Mesothelial cell of epicardium (in vitro differentiated cells): ENCODE data around the gene BNC2. TPM values are rescaled to one million over a fixed set of nuclear protein-coding genes. Genes with fewer than 3 reads are reported as not detected.
"Not testable (repeated sequence)": the region's sequence is repeated elsewhere in the genome, so short reads cannot be mapped to it uniquely, and the experiment has no call there.

Experiments used
- DNase-seq, 2 experiments: peaks; one replicate each; pipeline ENCODE4 v3.0.0; 2021; ENCODE audit warnings: low spot score in 2 of 2; ENCODE audit not compliant: unreplicated experiment in 2 of 2
- H3K27ac Mint-ChIP-seq: 2 replicates; pipeline ENCODE4 v1.8.0; 2021; ENCODE audit warnings: mixed read lengths
- H3K27me3 Mint-ChIP-seq: 2 replicates; pipeline ENCODE4 v1.8.0; 2021; ENCODE audit warnings: low read depth, mixed read lengths
- H3K36me3 Mint-ChIP-seq: 2 replicates; pipeline ENCODE4 v1.8.0; 2021; ENCODE audit warnings: mixed read lengths
- H3K4me1 Mint-ChIP-seq: 2 replicates; pipeline ENCODE4 v1.8.0; 2021; ENCODE audit warnings: mixed read lengths
- H3K4me3 Mint-ChIP-seq: 2 replicates; pipeline ENCODE4 v1.8.0; 2021; ENCODE audit warnings: mild to moderate bottlenecking, moderate library complexity, mixed read lengths
- H3K9me3 Mint-ChIP-seq: 2 replicates; pipeline ENCODE4 v1.8.0; 2021; ENCODE audit warnings: mixed read lengths
- total RNA-seq: library from RNA; stranded (reverse); gene quantifications from 3 replicates; pipeline ENCODE4 v1.2.1, GENCODE V29; 2021
- TF ChIP-seq, protein P1 (sequence below): fragments of 200-600 bp; sonication (generic); IDR thresholded peaks from one replicate; pipeline ENCODE4 v1.5.0; 2021; ENCODE audit warnings: antibody characterized with exemption; ENCODE audit not compliant: unreplicated experiment

BNC2 gene
- total RNA-seq, 1 donor from 2014 or later: 45.1 TPM

DNA sequence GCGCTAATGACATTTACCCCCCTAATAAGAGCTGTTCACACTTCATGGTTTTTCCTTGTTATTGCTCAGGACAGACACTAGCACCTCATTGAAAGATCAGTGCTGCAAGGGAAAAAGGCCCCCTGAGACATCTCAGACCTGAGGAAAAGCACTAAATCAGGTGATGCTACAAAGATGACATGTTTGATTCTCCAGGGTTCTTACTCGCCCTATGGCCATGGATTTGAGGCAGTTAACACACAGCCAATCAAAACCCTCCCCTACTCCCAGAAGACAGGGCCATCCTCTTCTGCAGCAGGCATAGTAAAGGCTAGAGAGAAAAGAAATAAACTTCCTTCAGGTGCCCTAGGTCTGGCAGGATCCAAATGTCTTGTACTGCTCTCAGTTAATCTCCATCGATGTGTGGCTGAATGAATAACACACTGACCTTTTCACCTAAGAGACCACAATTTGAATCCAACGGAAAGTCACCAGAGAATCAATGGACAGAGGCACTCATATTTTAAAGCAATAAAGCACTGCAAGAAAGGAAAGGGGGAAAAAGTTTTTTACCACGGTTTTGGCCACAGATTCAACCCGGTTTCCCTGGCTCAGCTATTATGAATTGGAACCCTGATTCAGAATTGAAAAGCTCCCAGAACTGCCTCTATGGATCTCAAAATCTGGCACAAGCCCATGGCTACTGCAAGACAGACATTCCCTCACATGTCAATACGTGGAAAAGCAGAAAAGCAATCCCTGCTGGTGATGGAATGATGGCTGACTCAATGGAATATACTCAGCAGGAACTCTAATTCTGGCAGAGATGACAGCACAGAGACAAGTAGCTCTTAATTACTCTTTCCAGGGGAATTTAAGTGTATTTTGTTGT, 329.5 kb downstream of the BNC2 start:
- no peak for DNase-seq
- H3K4me3 Mint-ChIP-seq: no peak overlapping the region
- H3K9me3 Mint-ChIP-seq: no peaks in the 10 kb centered on the region

DNA sequence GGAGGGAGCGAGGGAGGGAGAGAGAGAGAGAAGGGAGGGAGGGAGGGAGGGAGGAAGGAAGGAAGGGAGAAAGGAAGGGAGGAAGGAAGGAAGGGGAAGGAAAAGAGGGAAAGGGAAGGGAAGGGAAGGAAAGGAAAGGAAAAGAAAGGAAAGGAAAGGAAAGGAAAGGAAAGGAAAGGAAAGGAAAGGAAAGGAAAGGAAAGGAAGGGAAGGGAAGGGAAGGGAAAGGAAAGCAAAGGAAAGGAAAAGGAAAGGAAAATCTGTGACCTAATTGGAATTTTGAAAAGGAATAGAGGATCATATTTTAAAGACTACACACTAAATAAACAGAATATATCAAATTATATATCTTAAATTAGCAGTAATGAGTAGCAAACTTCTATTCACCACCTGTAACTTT, 330.8 kb downstream of the BNC2 start:
- not testable (repeated sequence) for H3K4me3 Mint-ChIP-seq, H3K27me3 Mint-ChIP-seq, DNase-seq, H3K9me3 Mint-ChIP-seq, H3K36me3 Mint-ChIP-seq, H3K27ac Mint-ChIP-seq
- peaks cover 12% of the 10 kb centered on the region for H3K4me1 Mint-ChIP-seq

More for the DNA sequence above, 329.5 kb downstream of the BNC2 start:
- TF ChIP-seq, protein P1, sequence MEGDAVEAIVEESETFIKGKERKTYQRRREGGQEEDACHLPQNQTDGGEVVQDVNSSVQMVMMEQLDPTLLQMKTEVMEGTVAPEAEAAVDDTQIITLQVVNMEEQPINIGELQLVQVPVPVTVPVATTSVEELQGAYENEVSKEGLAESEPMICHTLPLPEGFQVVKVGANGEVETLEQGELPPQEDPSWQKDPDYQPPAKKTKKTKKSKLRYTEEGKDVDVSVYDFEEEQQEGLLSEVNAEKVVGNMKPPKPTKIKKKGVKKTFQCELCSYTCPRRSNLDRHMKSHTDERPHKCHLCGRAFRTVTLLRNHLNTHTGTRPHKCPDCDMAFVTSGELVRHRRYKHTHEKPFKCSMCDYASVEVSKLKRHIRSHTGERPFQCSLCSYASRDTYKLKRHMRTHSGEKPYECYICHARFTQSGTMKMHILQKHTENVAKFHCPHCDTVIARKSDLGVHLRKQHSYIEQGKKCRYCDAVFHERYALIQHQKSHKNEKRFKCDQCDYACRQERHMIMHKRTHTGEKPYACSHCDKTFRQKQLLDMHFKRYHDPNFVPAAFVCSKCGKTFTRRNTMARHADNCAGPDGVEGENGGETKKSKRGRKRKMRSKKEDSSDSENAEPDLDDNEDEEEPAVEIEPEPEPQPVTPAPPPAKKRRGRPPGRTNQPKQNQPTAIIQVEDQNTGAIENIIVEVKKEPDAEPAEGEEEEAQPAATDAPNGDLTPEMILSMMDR: no peak
- Mint-ChIP-seq H3K36me3 (no peaks in the 10 kb centered on the region), H3K27ac (no peak overlapping the region), H3K27me3 (no peaks in the 10 kb centered on the region), H3K4me1 (peaks cover 12% of the 10 kb centered on the region)

DNA sequence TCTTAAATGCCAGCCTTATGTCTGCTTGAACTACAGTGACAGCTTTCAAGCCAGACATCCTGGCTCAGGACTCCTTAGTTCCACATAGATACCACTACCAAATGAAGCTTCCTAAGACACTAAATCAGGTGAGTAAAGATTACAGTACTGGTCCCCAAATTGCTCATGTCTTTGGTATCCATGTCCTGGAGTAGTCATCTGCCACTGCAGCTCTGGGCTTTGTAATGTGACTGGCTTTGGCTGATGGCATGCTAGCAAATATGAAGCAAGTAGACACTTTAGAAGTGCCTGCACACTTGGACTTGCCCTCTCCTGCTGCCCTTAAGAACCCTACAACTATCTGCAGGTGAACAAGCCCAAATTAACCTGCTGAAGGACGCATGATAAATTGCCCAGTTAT, 334.9 kb downstream of the BNC2 start:
- Mint-ChIP-seq H3K27me3 (no peaks in the 10 kb centered on the region), H3K9me3 (no peaks in the 10 kb centered on the region), H3K27ac (no peak overlapping the region), H3K36me3 (no peaks in the 10 kb centered on the region), H3K4me3 (no peak overlapping the region), H3K4me1 (peaks cover 8% of the 10 kb centered on the region)
- TF ChIP-seq, protein P1: no peak
- no peak for DNase-seq

DNA sequence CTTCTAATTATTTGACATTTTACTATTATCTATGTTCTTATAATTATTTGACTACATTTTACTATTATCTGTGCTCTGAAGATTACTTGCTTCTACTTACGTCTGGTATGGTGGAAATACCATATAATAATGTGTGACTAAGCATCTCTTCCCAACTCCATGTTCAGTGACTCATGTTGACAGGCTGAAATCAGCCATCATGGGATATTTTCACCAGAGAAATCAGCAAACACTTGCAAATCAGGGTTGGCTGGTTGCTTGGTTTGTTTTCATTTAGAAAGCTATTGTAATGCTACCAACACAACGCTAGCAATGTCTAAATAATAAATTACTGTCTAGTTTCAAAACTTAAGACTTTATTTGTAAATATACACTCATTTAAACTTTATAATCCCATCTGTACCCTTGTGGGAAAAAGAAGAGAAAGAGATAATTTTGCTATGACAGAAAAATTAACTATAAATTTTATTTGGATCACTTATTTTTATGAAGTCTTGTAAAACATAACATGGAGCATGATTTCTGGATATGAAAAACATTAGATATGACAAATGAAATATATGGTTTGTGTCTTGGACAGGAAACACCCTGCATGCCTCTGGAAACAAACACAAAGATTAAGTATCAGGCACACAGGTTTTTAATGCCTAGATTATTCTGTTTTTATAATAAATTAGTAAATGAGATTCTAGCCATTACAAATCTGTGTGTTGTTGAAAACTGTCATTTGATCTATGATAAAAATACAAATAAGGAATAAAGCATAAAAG, 337.6 kb downstream of the BNC2 start:
- H3K27me3 Mint-ChIP-seq: no peaks in the 10 kb centered on the region
- no peaks in the 10 kb centered on the region for H3K9me3 Mint-ChIP-seq
- H3K4me3 Mint-ChIP-seq: no peak overlapping the region
- H3K27ac Mint-ChIP-seq: no peak overlapping the region
- TF ChIP-seq, protein P1: no peak
- H3K36me3 Mint-ChIP-seq: no peaks in the 10 kb centered on the region
- H3K4me1 Mint-ChIP-seq: peaks cover 12% of the 10 kb centered on the region
- no peak for DNase-seq

DNA sequence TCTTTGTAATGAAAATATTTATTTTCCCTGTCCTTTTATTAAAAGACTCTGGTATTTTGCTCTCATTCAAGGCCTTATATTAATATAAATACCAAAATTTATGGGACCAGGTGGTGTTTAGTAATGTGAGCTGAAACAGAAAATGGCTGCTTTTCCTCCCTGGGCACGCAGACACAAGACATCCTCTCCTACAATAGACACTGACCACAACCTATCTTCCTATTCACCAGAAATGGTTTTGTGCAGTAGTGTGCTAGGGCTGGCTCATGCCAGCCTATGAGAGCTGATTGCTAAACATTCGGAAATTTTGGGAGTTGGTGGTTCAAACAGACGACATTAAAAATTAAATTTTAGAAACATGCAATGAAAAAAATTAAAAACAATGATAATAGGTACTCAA, 338.2 kb downstream of the BNC2 start:
- H3K9me3 Mint-ChIP-seq: no peaks in the 10 kb centered on the region
- H3K27ac Mint-ChIP-seq: no peak overlapping the region
- H3K27me3 Mint-ChIP-seq: no peaks in the 10 kb centered on the region
- H3K4me1 Mint-ChIP-seq: peaks cover 12% of the 10 kb centered on the region
- DNase-seq: no peak
- H3K4me3 Mint-ChIP-seq: no peak overlapping the region
- TF ChIP-seq, protein P1: no peak
- H3K36me3 Mint-ChIP-seq: no peaks in the 10 kb centered on the region
